22Rv1 (cell line): ENCODE results near the gene UCN.
"Not testable (repeated sequence)": the region's sequence is repeated elsewhere in the genome, so short reads cannot be mapped to it uniquely, and the experiment has no call there.

ENCODE experiments used
- H3K27ac ChIP-seq: fragments of 450-650 bp; 2 replicates; pipeline ENCODE4 v1.5.1; 2017
- ZFX ChIP-seq: fragments of 450-650 bp; IDR thresholded peaks from 2 replicates; pipeline ENCODE4 v1.6.1; 2017; ENCODE audit warnings: antibody characterized with exemption, borderline replicate concordance
- TF ChIP-seq, protein P1 (sequence below): fragments of 450-650 bp; IDR thresholded peaks from 2 replicates; pipeline ENCODE4 v1.5.1; 2017; ENCODE audit warnings: mild to moderate bottlenecking

Gene UCN

DNA sequence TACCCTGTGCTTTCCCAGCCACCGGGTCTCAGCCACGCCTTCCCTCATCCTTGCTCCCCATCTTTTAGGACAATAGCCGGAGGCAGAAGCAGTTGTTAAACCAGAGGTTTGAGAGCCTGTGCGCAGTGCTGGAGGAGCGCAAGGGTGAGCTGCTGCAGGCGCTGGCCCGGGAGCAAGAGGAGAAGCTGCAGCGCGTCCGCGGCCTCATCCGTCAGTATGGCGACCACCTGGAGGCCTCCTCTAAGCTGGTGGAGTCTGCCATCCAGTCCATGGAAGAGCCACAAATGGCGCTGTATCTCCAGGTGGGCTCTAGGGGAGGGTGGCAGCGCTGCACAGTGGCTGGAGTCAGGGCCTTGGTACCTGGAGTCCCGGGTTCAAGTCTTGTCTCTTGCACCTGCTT lies 2.7 kb downstream of the UCN start:
- TF ChIP-seq, protein P1, sequence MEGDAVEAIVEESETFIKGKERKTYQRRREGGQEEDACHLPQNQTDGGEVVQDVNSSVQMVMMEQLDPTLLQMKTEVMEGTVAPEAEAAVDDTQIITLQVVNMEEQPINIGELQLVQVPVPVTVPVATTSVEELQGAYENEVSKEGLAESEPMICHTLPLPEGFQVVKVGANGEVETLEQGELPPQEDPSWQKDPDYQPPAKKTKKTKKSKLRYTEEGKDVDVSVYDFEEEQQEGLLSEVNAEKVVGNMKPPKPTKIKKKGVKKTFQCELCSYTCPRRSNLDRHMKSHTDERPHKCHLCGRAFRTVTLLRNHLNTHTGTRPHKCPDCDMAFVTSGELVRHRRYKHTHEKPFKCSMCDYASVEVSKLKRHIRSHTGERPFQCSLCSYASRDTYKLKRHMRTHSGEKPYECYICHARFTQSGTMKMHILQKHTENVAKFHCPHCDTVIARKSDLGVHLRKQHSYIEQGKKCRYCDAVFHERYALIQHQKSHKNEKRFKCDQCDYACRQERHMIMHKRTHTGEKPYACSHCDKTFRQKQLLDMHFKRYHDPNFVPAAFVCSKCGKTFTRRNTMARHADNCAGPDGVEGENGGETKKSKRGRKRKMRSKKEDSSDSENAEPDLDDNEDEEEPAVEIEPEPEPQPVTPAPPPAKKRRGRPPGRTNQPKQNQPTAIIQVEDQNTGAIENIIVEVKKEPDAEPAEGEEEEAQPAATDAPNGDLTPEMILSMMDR, result no peak
- TF ChIP-seq ZFX, result no peak
- no peak overlapping the region for H3K27ac ChIP-seq

DNA sequence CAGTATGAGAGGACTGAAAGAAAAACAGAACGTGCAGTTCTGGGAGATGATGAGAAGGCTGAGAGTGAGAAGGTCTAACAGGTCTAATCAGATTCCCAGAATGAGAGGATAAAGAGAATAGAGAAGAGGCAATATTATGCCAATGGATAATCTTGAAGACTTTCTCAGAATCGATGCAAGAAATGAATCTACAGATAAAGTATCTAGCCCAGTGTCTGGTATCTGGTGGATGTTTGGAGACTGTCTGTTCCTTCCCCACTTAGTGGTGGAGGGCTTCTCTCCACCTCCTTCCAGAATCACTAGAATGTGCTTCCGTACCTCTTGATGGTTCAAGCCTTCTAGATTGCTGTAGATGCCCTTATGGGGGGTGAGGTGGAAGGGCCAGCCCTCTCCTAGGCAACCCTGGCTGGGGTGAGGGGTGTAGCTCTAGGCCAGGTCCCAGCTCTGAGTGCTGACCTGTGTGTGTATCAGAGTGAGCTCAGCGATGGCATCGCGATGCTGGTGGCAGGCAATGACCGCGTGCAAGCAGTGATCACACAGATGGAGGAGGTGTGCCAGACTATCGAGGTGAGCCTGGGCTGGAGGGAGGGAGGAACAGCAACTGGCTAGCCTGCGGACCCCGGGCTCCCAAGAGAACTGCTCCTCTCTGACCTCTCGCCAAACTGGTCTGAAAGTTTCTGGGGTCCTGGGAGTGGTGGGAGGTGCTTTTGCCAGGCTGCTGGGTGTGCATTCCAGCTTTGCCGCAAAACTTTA lies 3.6 kb downstream of the UCN start:
- TF ChIP-seq, protein P1, result no peak
- no peak for TF ChIP-seq ZFX
- no peak overlapping the region for H3K27ac ChIP-seq

DNA sequence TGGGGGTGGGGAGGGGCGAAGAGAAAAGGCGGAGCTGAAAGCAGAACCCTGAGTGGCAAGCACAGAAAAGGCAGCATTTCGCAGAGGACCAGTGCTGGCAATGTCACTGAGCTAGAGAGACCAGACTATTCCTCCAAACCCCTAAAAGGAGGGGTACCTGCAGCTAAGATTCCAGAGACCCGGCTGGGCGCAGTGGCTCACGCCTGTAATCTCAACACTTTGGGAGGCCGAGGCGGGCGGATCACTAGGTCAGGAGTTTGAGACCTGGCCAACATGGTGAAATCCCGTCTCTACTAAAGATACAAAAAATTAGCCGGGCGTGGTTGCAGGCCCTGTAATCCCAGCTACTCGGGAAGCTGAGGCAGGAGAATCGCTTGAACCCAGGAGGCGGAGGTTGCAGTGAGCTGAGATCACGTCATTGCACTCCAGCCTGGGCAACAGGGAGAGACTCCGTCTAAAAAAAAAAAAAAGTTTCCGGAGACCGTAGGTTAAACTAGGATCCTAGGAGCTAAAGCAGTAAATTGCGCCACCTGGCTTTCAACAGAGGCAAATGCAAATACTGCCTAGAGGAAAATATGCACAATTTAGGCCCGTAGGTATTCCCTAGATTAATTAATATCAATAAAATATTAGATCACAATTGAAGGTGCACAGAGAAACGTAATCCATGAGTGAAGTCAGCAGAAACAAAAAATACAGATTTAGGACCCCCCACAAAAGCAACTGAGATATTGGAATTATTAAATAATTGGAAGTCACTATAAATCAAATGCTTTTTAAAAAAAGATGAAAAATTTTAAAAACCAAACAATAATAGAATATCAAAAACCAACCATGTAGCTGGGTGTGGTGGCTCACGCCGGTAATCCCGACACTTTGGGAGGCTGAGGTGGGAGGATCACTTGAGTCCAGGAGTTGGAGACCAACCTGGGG lies 4.9 kb downstream of the UCN start:
- peak overlapping the region; percentile 46 for H3K27ac ChIP-seq

DNA sequence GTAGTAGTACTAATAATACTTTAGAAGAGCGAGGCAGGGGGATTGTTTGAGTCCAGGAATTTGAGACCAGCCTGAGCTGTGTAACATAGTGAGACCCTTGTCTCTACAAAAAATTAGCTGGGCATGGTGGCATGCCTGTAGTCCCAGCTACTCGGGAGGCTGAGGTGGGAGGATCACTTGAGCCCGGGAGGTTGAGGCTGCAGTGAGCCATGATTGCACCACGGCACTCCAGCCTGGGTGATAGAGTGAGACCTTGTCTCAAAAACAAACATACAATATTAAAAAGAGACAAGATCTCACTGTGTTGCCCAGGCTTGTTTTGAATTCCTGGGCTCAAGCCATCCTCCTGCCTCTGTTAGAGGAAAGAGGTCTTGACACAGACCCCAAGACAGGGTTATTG lies 7.6 kb downstream of the UCN start:
- H3K27ac ChIP-seq, result not testable (repeated sequence)

More for the DNA sequence above, 4.9 kb downstream of the UCN start:
- TF ChIP-seq, protein P1, result peak; percentile 95
- no peak for TF ChIP-seq ZFX

DNA sequence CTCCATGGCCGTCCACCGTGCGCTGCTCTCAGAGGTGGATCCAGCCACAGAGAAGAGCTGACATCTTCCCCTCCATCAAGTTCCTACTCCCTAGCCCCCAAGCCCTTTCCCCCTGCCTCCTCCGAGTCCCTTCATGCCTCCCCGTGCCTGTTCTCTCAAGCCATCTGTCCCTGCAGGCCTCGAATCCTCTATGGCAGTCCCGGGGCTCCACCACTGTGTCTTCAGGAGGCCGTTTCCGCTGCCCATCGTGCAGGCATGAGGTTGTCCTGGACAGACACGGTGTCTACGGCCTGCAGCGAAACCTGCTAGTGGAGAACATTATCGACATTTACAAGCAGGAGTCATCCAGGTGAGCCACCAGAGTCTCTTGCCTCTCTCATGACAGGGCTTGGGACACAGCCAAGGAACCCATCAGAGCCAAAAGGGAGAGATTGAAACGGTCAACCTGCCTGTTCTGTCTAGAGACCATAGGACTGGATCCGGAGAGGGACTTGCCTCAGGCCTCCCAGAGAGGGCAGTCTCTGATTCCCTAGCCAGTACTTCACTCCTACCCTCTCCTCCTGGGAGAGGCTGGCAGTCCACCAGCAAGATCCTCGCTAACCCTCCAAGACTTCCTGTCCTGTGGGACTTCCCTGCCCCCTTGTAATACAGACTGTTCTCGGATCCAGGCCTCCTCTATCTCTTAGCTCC lies 9.7 kb downstream of the UCN start:
- H3K27ac ChIP-seq, result no peak overlapping the region
- TF ChIP-seq ZFX, result no peak
- TF ChIP-seq, protein P1, result no peak

DNA sequence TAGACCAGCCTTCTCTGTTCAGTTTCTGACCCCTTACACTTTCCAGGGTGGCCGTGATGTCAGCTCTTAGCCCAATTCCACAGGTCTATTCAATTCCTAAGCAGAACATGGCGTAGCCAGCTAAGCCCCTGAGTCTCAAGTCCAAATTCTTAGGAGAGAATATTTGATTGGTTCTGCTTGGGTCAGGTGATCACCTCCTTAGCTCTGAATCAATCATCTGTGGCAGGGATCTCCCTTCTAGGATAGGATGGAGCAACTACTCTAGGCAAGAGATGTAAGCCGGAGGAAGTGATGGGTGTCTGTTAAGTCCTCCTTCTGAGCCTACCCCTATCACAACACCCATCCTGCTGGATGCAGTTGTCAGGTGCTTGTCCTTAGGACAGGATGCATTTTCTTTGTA lies 11.1 kb downstream of the UCN start:
- TF ChIP-seq, protein P1, result no peak
- no peak for TF ChIP-seq ZFX
- H3K27ac ChIP-seq, result no peak overlapping the region

DNA sequence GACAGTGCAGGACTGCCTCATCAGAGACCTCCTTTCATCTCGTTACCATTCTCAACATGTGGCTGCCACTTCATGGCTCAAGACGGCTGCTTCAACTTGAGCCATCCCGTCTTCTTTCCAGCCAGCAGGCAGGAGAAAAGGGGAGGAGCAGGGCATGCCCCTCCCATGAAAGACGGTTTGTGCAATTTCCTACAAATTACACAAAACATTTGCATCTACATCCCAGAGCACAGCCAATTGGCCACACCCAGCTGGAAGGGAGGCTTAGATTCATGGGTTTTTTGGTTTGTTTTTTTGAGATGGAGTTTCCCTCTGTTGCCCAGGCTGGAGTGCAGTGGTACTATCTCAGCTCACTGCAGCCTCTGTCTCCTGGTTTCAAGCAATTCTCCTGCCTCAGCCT lies 11.8 kb downstream of the UCN start:
- H3K27ac ChIP-seq, result no peak overlapping the region
- TF ChIP-seq, protein P1, result no peak
- no peak for TF ChIP-seq ZFX
